ENCODE data around the gene ZNF711. TPM values are rescaled to one million over a fixed set of nuclear protein-coding genes. Genes with fewer than 3 reads are reported as not detected.
"Not testable (repeated sequence)": the region's sequence is repeated elsewhere in the genome, so short reads cannot be mapped to it uniquely, and the experiment has no call there.

ZNF711 gene
- total and polyA plus RNA-seq, 4 donors, result 53.1 to 96.5 (median 70.1) TPM

- not testable (repeated sequence) for H3K4me1 ChIP-seq (ENCODE audit: control insufficient read depth, insufficient read depth, low read length); H3K27me3 ChIP-seq (ENCODE audit: control insufficient read depth, insufficient read depth, low read length); H3K4me3 ChIP-seq (ENCODE audit: low read depth, low read length); DNase-seq (ENCODE audit: low read depth in 4 of 6, low spot score in 6 of 6); H3K36me3 ChIP-seq (ENCODE audit: control insufficient read depth, insufficient read depth, low read length); H3K27ac ChIP-seq (ENCODE audit: low read depth, low read length); H3K9me3 ChIP-seq (ENCODE audit: control insufficient read depth, insufficient read depth, low read length)
- WGBS (ENCODE audit: insufficient coverage), result no CpG with 5 or more reads among the region's 6 CpGs
Measured at GRCh38 chrX:85285286-85285685, 41.5 kb downstream of the ZNF711 start.

- H3K27me3 ChIP-seq (ENCODE audit: control insufficient read depth, insufficient read depth, low read length), result no peaks in the 10 kb centered on the region
- WGBS (ENCODE audit: insufficient coverage), result 93% methylated on average over 3 of the region's 7 CpGs
- H3K27ac ChIP-seq (ENCODE audit: low read depth, low read length), result no peak overlapping the region
- H3K4me1 ChIP-seq (ENCODE audit: control insufficient read depth, insufficient read depth, low read length), result no peaks in the 10 kb centered on the region
- no peak for DNase-seq (ENCODE audit: low read depth in 4 of 6, low spot score in 6 of 6)
- H3K9me3 ChIP-seq (ENCODE audit: control insufficient read depth, insufficient read depth, low read length), result peaks cover 4% of the 10 kb centered on the region
- H3K36me3 ChIP-seq (ENCODE audit: control insufficient read depth, insufficient read depth, low read length), result no peaks in the 10 kb centered on the region
- H3K4me3 ChIP-seq (ENCODE audit: low read depth, low read length), result no peak overlapping the region
Measured at GRCh38 chrX:85288992-85289723, 45.4 kb downstream of the ZNF711 start.

GRCh38 chrX:85303544-85303943 is 59.8 kb downstream of the ZNF711 start:
- WGBS (ENCODE audit: insufficient coverage), result no CpG with 5 or more reads among the region's 3 CpGs
- H3K4me3 ChIP-seq (ENCODE audit: low read depth, low read length), result no peak overlapping the region

GRCh38 chrX:85309717-85310116 is 65.9 kb downstream of the ZNF711 start:
- Histone ChIP-seq H3K9me3 (ENCODE audit: control insufficient read depth, insufficient read depth, low read length) (no peaks in the 10 kb centered on the region), H3K4me1 (ENCODE audit: control insufficient read depth, insufficient read depth, low read length) (no peaks in the 10 kb centered on the region), H3K27me3 (ENCODE audit: control insufficient read depth, insufficient read depth, low read length) (no peaks in the 10 kb centered on the region), H3K36me3 (ENCODE audit: control insufficient read depth, insufficient read depth, low read length) (no peaks in the 10 kb centered on the region), H3K4me3 (ENCODE audit: low read depth, low read length) (no peak overlapping the region), H3K27ac (ENCODE audit: low read depth, low read length) (no peak overlapping the region)
- DNase-seq (ENCODE audit: low read depth in 4 of 6, low spot score in 6 of 6), result no peak
- WGBS (ENCODE audit: insufficient coverage), result 100% methylated on average over 1 of the region's 2 CpGs

More at GRCh38 chrX:85303544-85303943, 59.8 kb downstream of the ZNF711 start:
- Histone ChIP-seq H3K36me3 (ENCODE audit: control insufficient read depth, insufficient read depth, low read length) (no peaks in the 10 kb centered on the region), H3K27ac (ENCODE audit: low read depth, low read length) (no peak overlapping the region), H3K9me3 (ENCODE audit: control insufficient read depth, insufficient read depth, low read length) (no peaks in the 10 kb centered on the region), H3K4me1 (ENCODE audit: control insufficient read depth, insufficient read depth, low read length) (no peaks in the 10 kb centered on the region), H3K27me3 (ENCODE audit: control insufficient read depth, insufficient read depth, low read length) (no peaks in the 10 kb centered on the region)
- no peak for DNase-seq (ENCODE audit: low read depth in 4 of 6, low spot score in 6 of 6)

- not testable (repeated sequence) for H3K27ac ChIP-seq (ENCODE audit: low read depth, low read length); DNase-seq (ENCODE audit: low read depth in 4 of 6, low spot score in 6 of 6); H3K9me3 ChIP-seq (ENCODE audit: control insufficient read depth, insufficient read depth, low read length); H3K36me3 ChIP-seq (ENCODE audit: control insufficient read depth, insufficient read depth, low read length); H3K4me1 ChIP-seq (ENCODE audit: control insufficient read depth, insufficient read depth, low read length); H3K27me3 ChIP-seq (ENCODE audit: control insufficient read depth, insufficient read depth, low read length); H3K4me3 ChIP-seq (ENCODE audit: low read depth, low read length)
- no CpG with 5 or more reads among the region's 2 CpGs for WGBS (ENCODE audit: insufficient coverage)
Measured at GRCh38 chrX:85311348-85311747, 67.6 kb downstream of the ZNF711 start.

Other genes starting within 250 kb of the ZNF711 start
- gene APOOL, start 240.1 kb upstream of the ZNF711 start, total RNA-seq, result 10 to 100 TPM; 14.5 to 20.8 TPM
- 10 to 100 TPM; 19.3 to 21.3 TPM for gene APOOL, start 240.1 kb upstream of the ZNF711 start, polyA plus RNA-seq (ENCODE audit: insufficient read length in 2 of 2)
- gene SATL1, start 212 bp upstream of the ZNF711 start, total RNA-seq, result 1 to 10 TPM; 1.1 to 1.2 TPM
- gene SATL1, start 212 bp upstream of the ZNF711 start, polyA plus RNA-seq (ENCODE audit: insufficient read length in 2 of 2), result 1 to 10 TPM; 1.5 to 2.1 TPM
- gene POF1B, start 135.7 kb downstream of the ZNF711 start, total RNA-seq, result under 1 TPM; 0.17 to 0.20 TPM
- gene POF1B, start 135.7 kb downstream of the ZNF711 start, polyA plus RNA-seq (ENCODE audit: insufficient read length in 2 of 2), result under 1 TPM; 0.11 to 0.12 TPM

All from spinal cord (tissue), 10 donors.